ENCODE results near the gene APOO.
"Not testable (repeated sequence)": the region's sequence is repeated elsewhere in the genome, so short reads cannot be mapped to it uniquely, and the experiment has no call there.

APOO gene

DNA sequence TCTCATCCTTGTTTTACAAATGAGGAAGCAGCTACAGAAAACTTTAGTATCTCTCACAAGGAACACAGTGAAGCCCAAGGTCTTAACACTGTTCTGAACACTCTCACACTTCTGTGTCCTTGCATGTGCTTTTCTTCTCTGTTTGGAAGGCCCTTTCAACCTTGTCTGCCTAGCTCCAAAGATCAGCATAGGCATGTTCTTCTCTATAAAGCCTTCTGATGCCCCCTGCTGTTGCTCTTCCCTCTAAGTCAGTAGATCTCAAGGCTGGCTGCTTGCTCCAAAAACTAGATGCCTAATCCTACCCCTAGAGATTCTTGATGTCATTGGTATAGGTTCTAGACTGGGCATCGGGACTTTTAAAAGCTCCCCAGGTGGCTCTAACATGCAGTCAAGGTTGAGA, 5.9 kb downstream of the APOO start:
- no peak for DNase-seq

GRCh38 chrX:23901060-23901459, 6.7 kb downstream of the APOO start:
- no peak for DNase-seq

GRCh38 chrX:23900220-23900797, 7.4 kb downstream of the APOO start:
- no peak for DNase-seq

GRCh38 chrX:23898412-23898959, 9.3 kb downstream of the APOO start:
- no peak for DNase-seq

DNA sequence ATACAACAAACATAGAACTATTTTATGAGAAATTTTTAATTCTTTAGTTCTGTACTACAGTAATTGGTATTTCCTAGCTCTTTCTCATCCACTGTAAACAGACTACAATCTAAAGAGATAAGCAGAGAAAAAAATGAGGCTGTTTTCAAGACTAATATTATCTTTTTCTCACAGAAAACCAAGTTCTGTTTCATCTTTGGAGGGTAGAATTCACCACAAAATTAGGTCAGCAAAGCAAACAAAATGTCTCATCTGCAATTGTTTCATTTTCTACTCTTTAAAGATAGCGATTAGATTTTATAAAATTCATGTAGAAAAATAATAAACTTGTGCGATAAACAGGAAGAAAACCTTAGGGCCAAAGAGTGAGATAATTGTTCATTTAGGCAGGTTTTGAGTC, 10.8 kb downstream of the APOO start:
- DNase-seq = no peak

- not testable (repeated sequence) for DNase-seq
Measured at GRCh38 chrX:23896539-23896938, 11.2 kb downstream of the APOO start.

DNA sequence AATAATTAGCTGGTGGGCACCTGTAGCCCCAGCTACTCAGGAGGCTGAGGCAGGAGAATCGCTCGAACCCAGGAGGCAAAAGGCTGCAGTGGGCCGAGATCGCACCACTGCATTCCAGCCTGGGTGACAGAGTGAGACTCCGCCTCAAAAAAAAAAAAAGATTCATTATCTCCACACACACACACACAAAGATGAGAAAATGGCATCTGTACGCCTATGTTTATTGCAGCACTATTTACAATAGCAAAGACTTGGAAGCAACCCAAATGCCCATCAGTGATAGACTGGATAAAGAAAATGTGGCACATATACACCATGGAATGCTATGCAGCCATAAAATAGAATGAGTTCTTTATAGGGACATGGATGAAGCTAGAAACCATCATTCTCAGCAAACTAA, 12.7 kb downstream of the APOO start:
- DNase-seq = not testable (repeated sequence)

GRCh38 chrX:23890933-23891332, 16.8 kb downstream of the APOO start:
- DNase-seq = no peak

- DNase-seq = no peak
Measured at GRCh38 chrX:23888887-23889501, 18.7 kb downstream of the APOO start.

- no peak for DNase-seq
Measured at GRCh38 chrX:23887918-23888317, 19.8 kb downstream of the APOO start.

- no peak for DNase-seq
Measured at GRCh38 chrX:23887451-23887850, 20.3 kb downstream of the APOO start.

- DNase-seq = no peak
Measured at GRCh38 chrX:23885803-23886202, 21.9 kb downstream of the APOO start.

GRCh38 chrX:23884427-23885024, 23.2 kb downstream of the APOO start:
- no peak for DNase-seq

GRCh38 chrX:23883737-23884354, 23.9 kb downstream of the APOO start:
- DNase-seq = no peak

GRCh38 chrX:23879380-23880090, 28.2 kb downstream of the APOO start:
- DNase-seq = no peak

- no peak for DNase-seq
Measured at GRCh38 chrX:23871905-23872546, 35.7 kb downstream of the APOO start.

GRCh38 chrX:23870041-23870440, 37.7 kb downstream of the APOO start:
- no peak for DNase-seq

GRCh38 chrX:23864742-23865326, 42.9 kb downstream of the APOO start:
- no peak for DNase-seq

DNA sequence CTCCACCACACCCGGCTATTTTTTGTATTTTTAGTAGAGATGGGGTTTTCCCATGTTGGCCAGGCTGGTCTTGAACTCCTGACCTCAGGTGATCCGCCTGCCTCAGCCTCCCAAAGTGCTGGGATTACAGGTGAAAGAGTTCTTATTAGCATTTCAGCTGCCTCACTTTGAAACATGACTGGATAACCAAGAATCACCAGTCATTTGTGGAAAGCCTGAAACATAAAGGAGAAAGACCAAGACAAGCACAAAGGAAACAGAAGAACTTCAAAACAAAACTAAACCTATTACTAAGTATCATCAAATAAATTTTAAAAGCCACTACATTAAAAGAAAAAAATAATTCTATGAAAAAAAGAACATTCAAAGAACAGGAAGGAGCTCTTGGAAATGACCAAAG, 45.8 kb downstream of the APOO start:
- not testable (repeated sequence) for DNase-seq

DNA sequence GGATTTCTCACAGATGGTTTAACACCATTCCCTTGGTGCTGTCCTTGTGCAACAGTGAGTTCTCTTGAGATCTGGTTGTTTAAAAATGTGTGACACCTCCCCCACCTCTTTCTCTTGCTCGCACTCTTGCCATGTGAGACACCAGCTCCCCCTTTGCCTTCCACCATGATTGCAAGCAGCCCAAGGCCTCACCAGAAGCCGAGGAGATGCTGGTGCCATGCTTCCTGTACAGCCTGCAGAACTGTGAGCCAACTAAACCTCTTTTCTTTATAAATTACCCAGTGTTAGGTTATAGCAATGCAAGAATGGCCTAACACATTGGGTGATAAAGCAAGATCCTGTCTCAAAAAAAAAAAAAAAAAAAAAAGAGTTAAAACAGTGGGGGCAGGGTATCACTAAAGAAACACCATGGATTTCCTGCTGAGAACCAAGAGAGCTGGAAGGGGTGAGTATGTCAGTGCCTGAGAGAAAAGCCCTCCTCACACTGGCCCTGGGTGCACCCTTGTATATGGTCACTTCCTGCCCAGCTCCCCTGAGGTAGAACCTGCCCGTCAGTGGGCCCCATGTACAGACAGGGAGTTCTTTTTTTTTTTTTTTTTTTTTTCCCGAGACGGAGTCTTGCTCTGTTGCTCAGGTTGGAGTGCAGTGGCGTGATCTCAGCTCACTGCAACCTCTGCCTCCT, 46.4 kb downstream of the APOO start:
- no peak for DNase-seq

GRCh38 chrX:23859238-23859637, 48.5 kb downstream of the APOO start:
- not testable (repeated sequence) for DNase-seq

DNA sequence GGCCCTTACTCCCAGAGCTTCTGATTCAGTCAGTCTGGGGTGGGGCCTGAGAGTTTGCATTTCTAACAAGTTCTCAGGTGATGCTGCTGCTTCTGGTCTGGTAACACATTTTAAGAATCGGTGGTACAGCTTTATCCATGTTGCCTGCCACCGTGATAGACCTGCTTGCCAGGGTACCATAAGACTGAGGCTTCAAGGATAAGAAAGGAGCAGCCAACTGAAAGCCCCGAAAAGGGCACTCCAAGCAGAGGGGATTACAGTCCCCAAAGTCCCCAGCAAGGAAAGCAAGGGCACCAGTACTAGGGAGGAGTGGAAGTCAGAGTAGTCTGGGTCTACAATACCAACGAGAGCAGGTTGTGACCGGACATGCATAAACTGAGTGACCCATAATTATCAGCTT, 49.8 kb downstream of the APOO start:
- no peak for DNase-seq

Measured in NCI-H446 treated with DMSO at 0.1 percent for 48 hours (cell line).